Hematopoietic multipotent progenitor cell treated with erythropoietin and hydrocortisone succinate and interleukin-3 and kit ligand, for 8 days (in vitro differentiated cells): ENCODE measurements around the gene TAGLN.
"Not testable (repeated sequence)": the region's sequence is repeated elsewhere in the genome, so short reads cannot be mapped to it uniquely, and the experiment has no call there.

Source experiments
- DNase-seq: peaks from one replicate; pipeline ENCODE4 v3.0.0-alpha.2; 2015

TAGLN gene

DNA sequence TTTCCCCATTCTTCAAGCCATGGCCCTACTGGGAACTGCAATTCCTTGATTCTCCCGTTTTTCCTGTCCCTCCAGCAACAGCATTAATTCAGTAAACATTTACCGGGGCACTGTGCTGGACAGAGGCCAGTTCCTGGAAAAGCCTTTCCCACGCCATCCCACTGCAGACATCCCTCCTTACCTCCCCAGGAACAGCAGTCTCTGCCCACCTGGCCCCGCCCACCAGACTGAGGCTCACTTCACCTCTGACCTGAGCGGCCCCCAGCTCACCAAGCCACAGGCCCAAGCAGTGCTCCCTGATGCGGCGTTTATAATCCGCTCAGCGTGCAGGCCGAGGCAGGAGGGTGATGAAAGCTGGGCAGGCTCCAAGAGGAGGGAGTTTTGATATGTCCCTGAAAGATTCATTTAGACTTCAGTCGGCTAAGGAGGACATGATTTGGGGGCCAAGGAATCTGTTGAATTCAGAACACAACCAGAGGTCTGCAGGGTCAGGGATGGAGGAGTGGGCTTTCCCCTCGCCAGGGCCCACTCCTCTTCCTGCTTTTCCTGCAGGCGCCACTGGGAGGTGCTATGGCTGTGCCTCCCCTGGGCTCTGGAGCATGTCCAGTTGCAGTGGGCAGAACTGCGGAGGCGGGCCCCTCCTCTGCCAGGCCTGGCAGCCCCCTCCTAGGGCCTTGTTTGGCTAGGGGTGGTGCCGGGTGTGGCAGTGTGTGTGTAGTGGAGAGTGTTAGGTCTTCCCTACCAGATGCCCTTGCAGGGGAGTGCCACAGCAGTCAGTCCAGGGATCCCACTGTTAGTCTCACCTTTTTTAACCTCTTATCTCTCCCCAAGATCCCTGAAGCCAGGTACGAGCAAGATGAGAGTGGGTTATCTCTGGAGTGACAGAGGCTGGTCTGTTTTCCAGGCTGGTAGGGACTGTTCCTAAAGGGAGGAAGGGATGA lies 1.4 kb upstream of the TAGLN start:
- peak; percentile 37 for DNase-seq

DNA sequence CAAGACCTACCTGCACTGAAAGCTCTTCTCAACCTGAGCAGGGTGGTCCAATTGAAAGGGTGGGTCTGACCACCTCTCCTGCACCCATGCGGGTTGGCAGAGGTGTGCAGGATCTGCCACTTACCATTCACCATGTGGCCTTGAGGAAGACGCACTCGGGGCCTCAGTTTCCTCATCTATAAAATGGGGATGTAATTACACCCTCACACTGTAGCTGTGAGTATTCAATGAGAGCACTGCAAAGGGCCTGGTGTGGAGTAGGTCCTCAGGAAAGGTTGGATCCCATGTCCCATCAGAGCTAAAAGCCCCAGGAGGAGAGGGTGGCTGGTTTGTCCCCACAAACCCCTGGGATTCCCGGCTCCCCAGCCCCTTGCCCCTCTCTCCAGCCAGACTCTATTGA lies 557 bp upstream of the TAGLN start:
- DNase-seq = no peak

DNA sequence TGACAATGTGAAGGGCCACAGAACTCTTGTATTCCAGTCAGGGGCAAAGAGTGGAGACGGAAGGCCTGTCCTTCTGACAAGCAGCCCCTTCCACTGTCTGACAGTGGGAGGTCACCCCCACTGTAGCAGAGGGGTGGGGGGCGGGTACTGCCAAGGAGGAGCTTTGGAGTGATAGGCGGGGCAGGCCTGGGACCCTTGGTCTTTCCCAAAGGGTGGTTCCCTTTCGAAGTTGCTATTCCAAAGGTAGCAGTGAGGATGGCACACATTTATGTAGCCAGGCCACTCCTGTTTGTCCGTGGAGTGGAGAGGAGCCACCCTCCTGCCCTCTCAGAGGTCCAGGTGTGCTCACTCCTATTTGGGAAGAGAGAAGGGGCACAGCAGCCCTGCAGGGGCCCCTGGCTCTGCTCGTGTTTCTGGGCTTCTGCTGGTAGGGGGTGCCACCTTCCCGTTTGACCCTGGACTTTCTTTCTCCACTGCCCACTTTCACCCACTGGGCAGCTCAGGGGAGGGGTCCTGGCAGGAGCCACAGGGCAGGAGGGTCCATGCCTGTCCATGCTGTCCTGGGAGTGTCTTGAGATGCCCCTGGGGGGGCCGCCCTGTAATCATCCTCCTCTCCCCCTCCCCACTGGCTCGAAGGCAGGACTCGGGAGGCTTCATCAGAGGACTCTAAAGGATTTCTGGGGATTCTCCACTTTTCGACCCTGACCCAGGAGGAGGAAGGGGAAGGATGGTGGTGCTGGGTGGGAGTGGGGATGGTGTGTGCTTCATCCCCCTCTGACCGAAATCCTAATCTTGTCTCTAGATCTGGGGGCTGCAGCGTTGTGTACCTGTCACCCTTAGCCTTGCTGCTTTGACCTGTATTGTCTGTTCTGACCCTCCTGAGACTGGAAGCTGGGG lies 994 bp downstream of the TAGLN start:
- no peak for DNase-seq

DNA sequence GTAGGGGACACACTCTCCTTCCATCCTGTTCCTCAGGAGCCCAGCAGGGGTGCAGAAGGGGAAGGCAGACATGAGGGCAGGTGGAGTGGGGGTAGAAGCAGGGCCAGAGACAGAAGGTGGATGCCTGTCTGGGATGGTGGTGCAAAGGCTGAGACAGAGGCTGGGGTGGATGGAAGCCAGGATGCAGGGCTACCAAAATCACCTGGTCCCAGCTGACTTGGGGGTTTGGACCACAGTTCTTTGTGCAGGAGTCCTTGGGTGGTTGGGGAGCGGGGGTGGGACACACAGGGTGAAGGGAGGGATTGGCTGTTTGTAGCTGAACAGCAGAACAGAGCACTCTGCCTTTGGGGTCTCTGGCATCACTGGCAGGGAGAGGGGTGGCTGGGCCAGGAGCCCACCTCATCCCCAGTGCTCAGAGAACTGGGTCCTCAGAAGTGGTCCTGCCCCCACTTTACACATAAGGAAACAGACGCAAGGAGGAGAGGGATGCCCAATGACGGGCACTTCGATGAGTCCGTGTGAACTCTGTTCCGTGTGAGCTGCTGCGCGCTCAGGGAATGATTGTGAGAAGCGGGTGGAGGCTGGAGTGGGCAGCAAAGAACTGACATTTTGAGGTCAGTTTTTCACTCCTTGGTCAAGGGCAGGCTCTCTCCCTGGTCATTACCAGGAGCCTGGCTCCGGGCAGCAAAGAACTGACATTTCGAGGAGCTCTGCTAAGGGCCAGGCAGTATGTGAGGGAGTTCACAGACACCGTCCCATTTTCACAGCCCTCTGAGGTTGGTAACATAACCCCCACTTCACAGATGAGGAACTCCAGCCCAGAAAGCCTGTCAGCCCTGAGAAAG lies 1.9 kb downstream of the TAGLN start:
- no peak for DNase-seq

DNA sequence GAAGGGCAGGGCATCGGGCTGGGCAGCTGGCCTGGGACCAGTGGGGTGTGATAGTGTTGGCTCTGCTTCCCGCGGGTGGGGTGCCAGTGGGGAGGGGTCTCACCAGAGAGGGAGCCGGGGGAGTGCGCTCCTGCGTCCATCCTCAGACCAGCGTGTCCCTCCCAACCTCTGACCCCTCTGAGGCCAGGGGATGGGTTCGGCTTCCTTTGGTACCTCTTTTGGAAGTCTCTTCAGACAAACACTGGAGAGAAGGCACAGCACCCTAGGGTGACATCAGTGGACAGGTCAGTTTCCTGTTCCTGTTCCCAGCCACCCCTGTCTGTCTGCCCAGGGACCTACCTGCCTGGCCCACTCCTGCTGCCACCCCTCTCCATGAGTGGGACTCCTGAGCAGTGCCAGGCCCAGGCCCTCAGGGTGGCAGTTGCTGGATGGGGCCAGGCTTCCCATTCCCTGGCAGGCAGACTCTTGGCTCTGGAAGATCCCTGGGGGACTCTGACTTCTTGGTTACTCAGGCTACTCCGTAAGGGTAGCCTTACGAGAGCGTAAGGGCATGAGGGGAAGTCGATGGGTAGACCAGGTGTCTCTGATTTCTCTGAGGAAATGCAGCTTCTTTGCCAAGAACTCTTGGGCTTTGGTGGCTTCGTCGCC lies 2.6 kb downstream of the TAGLN start:
- DNase-seq = no peak

DNA sequence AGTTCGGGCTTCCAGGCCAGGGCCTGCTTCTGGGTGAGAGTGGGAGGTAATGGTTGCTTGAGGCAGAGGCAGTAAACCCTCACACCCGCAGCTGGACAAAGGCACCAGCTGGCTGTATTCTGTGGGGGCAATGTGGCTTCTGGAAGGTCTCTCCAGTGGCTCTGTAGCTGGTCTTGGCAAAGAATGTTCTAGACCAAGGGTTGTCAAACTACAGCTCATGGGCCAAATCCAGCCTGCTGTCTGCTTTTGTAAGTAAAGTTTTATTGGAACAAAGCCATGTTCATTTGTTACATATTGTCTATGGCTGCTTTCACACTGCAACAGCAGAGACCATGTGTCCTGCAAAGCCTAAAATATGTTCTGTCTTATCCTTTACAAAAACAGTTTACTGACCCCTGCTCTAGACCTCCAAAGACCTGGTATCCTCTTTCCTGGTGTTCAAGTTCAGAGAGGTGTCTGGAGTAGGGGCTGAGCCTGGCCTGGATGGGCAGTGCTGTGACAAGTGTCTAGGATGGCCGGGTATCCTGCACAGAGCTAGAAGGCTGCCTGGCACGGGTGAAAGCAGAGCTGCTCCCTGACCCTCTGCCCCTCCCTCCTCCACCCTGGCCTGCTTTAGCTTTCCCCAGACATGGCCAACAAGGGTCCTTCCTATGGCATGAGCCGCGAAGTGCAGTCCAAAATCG lies 3.4 kb downstream of the TAGLN start:
- no peak for DNase-seq

DNA sequence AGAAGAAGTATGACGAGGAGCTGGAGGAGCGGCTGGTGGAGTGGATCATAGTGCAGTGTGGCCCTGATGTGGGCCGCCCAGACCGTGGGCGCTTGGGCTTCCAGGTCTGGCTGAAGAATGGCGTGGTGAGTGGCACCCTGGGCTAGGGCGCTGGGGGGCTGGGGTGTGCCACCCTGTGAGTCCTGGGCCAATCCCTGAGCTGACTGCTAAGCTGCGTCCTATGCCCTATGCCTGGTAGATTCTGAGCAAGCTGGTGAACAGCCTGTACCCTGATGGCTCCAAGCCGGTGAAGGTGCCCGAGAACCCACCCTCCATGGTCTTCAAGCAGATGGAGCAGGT lies 3.9 kb downstream of the TAGLN start:
- DNase-seq = no peak

DNA sequence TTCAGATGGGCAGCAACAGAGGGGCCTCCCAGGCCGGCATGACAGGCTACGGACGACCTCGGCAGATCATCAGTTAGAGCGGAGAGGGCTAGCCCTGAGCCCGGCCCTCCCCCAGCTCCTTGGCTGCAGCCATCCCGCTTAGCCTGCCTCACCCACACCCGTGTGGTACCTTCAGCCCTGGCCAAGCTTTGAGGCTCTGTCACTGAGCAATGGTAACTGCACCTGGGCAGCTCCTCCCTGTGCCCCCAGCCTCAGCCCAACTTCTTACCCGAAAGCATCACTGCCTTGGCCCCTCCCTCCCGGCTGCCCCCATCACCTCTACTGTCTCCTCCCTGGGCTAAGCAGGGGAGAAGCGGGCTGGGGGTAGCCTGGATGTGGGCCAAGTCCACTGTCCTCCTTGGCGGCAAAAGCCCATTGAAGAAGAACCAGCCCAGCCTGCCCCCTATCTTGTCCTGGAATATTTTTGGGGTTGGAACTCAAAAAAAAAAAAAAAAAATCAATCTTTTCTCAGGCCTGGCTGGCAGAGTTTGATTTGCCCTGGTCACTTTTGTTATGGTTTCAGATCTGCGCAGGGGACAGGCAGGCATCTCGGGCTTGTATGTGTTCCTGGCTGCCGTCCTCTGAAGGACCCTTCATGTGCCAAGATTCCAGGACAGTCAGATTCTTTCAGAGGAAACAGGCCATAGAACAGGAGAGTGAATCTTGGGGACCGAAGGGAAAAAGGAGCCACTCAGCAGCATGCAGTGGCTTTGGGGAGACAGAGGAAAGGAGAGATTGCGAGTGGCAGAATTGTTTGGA lies 5.3 kb downstream of the TAGLN start:
- no peak for DNase-seq

DNA sequence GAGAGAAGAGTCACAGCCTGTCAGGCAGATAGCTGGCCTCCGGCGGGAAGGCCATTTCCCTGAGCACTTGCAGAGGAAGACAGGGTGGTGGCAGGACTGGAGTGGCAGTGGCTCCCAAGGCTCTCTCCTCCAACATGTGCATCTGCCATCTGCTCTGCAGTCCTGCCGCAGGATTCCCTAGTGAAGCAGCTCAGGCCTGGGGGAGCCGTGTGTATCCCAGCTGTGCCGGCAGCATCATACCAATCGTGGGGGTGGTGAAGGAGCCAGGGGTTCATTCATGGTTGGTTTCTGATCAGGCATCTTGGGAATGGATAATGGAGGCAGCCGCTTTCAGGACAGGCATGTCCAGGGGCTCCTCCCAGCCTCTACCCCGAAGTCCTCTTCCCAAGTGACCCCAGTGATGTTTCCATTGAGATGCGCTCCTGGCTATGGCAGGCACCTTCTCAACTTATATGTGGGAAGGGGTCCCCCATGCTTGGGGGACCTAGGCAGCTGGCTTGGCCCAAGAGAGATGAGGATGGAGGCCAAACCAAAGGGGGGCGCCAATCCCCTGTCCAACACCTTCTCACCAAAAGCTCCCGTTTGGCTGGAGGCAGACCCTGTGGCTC lies 6.1 kb downstream of the TAGLN start:
- DNase-seq = no peak

DNA sequence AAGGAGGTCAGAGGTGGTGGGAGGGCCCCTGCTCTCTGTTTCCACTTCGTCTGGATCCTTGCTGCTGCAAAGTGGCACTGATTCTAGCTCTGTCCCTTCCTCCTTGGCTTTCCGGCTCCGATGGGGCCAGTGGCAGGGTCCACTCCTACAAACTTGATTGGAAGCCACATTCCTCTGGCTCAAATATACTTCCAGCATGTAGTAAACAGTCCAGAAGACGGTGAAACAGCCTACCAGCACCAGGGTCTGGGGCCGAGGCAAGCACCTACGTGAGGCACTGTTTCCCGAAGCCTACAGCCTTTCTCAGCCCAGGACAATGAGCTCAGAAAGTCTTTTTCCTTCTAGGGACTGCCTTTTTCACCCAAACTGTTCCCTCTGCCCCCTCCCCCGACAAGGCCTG lies 6.9 kb downstream of the TAGLN start:
- DNase-seq = not testable (repeated sequence)

DNA sequence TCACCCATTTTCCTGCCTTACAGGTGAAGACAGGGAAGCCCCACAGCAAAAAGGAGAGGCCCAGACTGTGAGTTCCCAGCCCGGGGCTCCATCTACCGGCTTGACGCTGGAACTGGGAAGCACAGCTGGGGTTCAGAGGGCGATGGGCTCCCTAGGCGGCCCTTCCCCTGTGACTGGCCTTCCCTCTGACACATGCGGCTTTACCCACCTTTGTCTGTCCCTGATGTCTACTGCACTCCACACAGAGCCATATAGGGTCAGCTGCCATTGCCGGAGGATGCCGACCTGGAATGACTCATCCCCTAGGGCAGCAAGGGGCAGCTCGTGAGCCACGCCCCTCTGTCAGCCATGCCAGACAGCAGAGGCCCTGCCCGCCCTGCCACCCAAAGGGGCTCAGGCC lies 7.7 kb downstream of the TAGLN start:
- not testable (repeated sequence) for DNase-seq

DNA sequence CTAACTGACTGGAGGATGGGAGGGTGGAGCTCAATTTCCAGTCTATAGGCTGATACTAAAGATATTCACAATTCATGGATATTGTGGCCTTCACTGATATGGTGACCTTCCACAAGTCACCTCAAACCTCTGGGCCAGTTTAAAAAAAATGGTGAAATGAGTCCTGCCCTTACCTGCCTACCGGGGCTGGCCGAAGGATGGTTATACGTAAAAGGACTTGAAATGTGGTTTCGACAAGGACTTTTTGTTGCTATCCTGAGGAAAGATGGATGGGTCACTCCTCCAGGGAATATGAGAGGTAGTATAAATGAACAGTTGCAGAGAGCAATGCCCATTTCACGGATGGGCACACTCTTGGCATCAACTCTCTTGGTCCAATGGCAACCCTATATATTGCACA lies 8.3 kb downstream of the TAGLN start:
- not testable (repeated sequence) for DNase-seq

DNA sequence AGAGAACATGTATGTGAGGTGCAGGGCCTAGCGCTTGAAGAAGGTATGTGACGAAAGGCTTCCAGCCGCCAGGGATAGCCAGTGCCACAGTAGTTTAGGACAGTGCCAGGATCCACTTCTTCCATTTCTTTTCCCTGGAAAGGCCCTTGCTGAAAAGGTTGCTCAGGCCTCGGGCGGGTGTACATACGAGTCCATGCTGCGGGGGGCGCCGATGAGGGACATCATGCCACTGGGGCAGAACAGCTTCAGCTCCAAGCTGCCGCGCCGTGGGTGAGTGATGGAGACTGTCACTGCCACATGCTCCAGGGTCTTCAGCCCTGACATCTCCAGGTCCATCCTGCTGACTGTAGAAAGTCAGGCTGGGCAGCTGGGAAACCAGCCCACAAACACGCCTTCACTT lies 9.5 kb downstream of the TAGLN start:
- DNase-seq = not testable (repeated sequence)

DNA sequence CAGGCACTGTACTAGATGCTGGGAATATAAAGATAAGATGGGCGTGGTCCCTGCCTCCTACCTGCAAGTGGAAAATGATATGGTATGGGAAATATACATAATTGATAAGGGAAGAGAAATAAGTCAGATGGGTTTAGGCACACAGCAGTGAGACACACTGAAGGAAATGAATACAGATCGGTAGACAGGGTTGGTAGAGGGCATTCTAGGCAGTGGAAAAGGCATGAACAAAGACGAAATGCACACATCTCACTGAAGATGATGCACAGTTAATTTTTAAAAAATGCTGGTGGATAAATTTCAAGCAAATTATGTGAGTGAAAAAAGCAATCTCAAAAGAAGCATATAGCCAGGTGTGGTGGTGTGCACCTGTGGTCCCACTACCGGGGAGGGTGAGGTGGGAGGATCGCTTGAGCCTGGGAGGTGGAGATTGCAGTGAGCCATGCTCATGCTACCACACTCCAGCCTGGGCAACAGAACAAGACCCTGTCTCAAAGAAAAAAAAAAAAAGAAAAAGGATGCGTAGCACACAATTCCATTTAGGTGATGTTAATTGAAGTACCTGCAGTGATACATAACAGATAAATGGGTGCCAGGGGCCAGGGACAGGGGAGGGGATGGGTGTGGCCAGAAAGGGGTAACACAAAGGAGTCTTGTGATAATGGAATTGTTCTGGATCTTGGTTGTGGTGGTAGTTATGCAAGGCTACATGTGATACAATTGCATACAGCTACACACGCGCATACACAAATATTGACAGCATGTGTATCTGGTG lies 10.4 kb downstream of the TAGLN start:
- DNase-seq = peak; percentile 48

DNA sequence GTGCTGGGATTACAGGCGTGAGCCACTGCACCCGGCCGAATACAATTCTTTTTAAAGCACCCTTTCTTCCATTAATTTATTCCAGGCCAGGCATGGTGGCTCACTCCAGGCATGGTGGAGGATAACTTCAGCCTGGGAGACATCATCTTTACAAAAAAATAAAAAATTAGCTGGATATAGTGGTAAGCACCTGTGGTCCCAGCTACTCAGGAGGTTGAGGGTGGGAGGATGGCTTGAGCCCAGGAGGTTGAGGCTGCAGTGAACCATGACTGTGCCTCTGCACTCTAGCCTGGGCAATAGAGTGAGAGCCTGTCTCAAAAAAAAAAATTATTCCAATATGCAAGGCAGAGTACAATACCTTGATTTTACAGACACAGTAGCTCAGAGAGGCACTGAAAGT lies 11.4 kb downstream of the TAGLN start:
- no peak for DNase-seq

DNA sequence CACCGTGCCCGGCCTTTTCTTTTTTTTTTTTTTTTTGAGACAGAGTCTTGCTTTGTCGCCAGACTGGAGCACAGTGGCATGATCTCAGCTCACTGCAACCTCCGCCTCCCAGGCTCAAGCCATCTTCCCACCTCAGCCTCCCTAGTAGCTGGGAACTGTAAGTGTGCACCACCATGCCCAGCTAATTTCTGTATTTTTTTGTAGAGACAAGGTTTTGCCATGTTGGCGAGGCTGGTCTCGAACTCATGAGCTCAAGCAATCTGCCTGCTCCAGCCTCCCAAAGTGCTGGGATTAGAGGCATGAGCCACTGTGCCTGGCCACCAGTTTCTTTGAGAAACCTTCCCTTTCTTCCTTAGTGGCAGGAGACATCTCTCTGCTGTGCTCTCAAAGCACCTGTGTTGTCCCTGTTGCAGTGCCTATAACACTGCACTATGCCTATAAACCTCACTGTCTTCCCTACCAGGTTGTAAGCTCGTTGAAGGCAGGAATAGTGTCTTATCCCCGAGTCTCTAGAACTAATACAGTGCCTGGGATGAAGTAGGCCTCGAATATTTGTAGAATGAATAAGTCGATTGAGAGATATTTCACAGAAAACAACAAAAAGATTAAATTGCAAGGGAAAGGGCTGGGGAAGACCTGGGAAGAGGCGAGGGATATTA lies 13.7 kb downstream of the TAGLN start:
- no peak for DNase-seq

DNA sequence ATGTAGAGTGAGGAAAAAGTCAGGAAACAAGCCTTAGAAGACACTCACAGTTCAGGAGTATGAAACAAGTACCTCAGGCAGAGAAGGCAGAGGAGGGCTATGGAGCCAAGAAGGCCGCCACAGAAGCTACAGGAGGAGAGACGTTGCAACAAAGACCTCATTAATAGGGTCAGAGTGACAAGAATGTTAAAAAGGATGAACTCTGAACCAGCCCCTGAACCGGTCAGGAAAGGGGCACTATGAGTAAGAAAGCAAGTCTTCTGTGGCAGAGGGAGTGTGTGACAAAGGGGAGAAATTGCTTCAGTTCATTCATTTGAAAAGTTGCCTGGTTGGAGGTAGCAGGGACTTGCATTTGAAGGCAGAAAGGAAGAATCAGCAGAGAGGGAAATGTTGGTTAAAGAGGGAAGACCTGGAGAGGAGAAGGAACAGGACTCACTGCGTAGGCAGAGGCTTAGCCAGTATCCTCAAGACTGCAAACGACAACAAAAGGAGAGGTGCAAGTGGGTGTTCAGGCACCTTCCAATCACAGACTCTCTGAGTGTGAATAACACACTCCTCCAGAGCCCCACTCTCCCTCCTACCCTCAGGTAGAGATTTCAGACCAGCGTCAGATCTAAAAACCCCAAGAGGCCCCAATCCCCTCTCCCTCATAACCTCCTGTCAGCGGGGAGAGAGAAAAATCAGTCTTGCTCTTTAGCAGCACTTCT lies 15.4 kb downstream of the TAGLN start:
- no peak for DNase-seq
